MM.1S (cell line): ENCODE measurements around the gene RIN2.

Experiments
- DNase-seq: peaks from one replicate; pipeline ENCODE4 v3.0.0-alpha.2; 2015
- H2AFZ ChIP-seq: fragments of 300-600 bp; sonication (generic); 2 replicates; pipeline ENCODE4 v1.6.0; 2016; ENCODE audit warnings: antibody characterized with exemption, low read length
- H3F3A ChIP-seq: fragments of 300-600 bp; sonication (generic); 2 replicates; pipeline ENCODE4 v1.6.1; 2016; ENCODE audit warnings: mild to moderate bottlenecking, antibody characterized with exemption, low read length, moderate library complexity, mixed read lengths; ENCODE audit not compliant: insufficient read depth
- H3K27ac ChIP-seq: fragments of 300-600 bp; sonication (generic); 2 replicates; pipeline ENCODE4 v1.5.1; 2016; ENCODE audit warnings: mild to moderate bottlenecking, low read length
- H3K27me3 ChIP-seq: fragments of 300-600 bp; sonication (generic); replicated peaks from 2 replicates; pipeline ENCODE4 v1.6.0; 2016; ENCODE audit warnings: low read length; ENCODE audit not compliant: insufficient read depth
- H3K36me3 ChIP-seq: fragments of 300-600 bp; sonication (generic); replicated peaks from 2 replicates; pipeline ENCODE4 v1.6.1; 2016; ENCODE audit warnings: mild to moderate bottlenecking, low read length, mixed read lengths; ENCODE audit not compliant: insufficient read depth
- H3K4me1 ChIP-seq: fragments of 300-600 bp; sonication (generic); 2 replicates; pipeline ENCODE4 v1.6.1; 2016; ENCODE audit warnings: low read length, mixed read lengths
- H3K4me2 ChIP-seq: fragments of 300-600 bp; sonication (generic); 2 replicates; pipeline ENCODE4 v1.6.0; 2016; ENCODE audit warnings: low read depth, low read length
- H3K4me3 ChIP-seq: fragments of 300-600 bp; sonication (generic); 2 replicates; pipeline ENCODE4 v1.5.1; 2016; ENCODE audit warnings: low read length, mixed read lengths
- H3K79me2 ChIP-seq: fragments of 300-600 bp; sonication (generic); 2 replicates; pipeline ENCODE4 v1.6.1; 2016; ENCODE audit warnings: mixed run types, low read length, mixed read lengths
- H3K9ac ChIP-seq: fragments of 300-600 bp; sonication (generic); 2 replicates; pipeline ENCODE4 v1.6.1; 2016; ENCODE audit warnings: low read length, mixed read lengths
- H3K9me2 ChIP-seq: fragments of 300-600 bp; sonication (generic); replicated peaks from 2 replicates; pipeline ENCODE4 v1.6.1; 2016; ENCODE audit warnings: mild to moderate bottlenecking, low read length, mixed read lengths; ENCODE audit not compliant: insufficient read depth
- H3K9me3 ChIP-seq: fragments of 300-600 bp; sonication (generic); replicated peaks from 2 replicates; pipeline ENCODE4 v1.6.1; 2016; ENCODE audit warnings: mild to moderate bottlenecking, low read length, mixed read lengths; ENCODE audit not compliant: insufficient read depth
- H4K20me1 ChIP-seq: fragments of 300-600 bp; sonication (generic); 2 replicates; pipeline ENCODE4 v1.6.1; 2016; ENCODE audit warnings: mild to moderate bottlenecking, low read length, moderate library complexity, mixed read lengths; ENCODE audit not compliant: insufficient read depth
- CTCF ChIP-seq: fragments of 300-600 bp; sonication (generic); IDR thresholded peaks from 2 replicates; pipeline ENCODE4 v1.5.1; 2016; ENCODE audit warnings: antibody characterized with exemption, low read length, mixed read lengths
- EZH2 ChIP-seq: fragments of 300-600 bp; sonication (generic); optimal IDR thresholded peaks from 2 replicates; pipeline ENCODE3; 2017; ENCODE audit warnings: low read depth, mild to moderate bottlenecking, antibody characterized with exemption, low read length, mixed read lengths
- EZH2phosphoT487 ChIP-seq: fragments of 300-600 bp; sonication (generic); IDR thresholded peaks from 2 replicates; pipeline ENCODE4 v1.6.1; 2018; ENCODE audit warnings: antibody characterized with exemption, low read length

Gene RIN2

GRCh38 chr20:19794941-19795340 is 36.9 kb downstream of the RIN2 start:
- no peaks in the 10 kb centered on the region for H4K20me1 ChIP-seq
- DNase-seq, result no peak
- H2AFZ ChIP-seq, result no peak overlapping the region
- H3F3A ChIP-seq, result no peaks in the 10 kb centered on the region
- H3K4me3 ChIP-seq, result no peak overlapping the region
- no peaks in the 10 kb centered on the region for H3K79me2 ChIP-seq
- no peaks in the 10 kb centered on the region for H3K27me3 ChIP-seq
- no peak overlapping the region for H3K4me2 ChIP-seq
- no peaks in the 10 kb centered on the region for H3K36me3 ChIP-seq
- no peaks in the 10 kb centered on the region for H3K4me1 ChIP-seq
- 0 out of 2 replicates have a peak, but pooled peaks cover 3% of the 10 kb centered on the region for H3K9me2 ChIP-seq
- H3K27ac ChIP-seq, result no peak overlapping the region
- H3K9ac ChIP-seq, result no peak overlapping the region
- TF ChIP-seq CTCF (no peak), EZH2phosphoT487 (no peak), EZH2 (no peak)
- H3K9me3 ChIP-seq, result no peaks in the 10 kb centered on the region

GRCh38 chr20:19799325-19799724 is 41.3 kb downstream of the RIN2 start:
- no peak for TF ChIP-seq CTCF
- no peak for TF ChIP-seq EZH2
- TF ChIP-seq EZH2phosphoT487, result no peak
- H3K4me1 ChIP-seq, result peaks cover 5% of the 10 kb centered on the region; the same call in 1 of the 2 replicates
- H2AFZ ChIP-seq, result no peak overlapping the region
- no peaks in the 10 kb centered on the region for H3K27me3 ChIP-seq
- DNase-seq, result no peak
- H3K9me3 ChIP-seq, result no peaks in the 10 kb centered on the region
- no peak overlapping the region for H3K4me3 ChIP-seq
- H3F3A ChIP-seq, result 0 out of 2 replicates have a peak, but pooled peaks cover 4% of the 10 kb centered on the region
- H3K36me3 ChIP-seq, result no peaks in the 10 kb centered on the region
- no peaks in the 10 kb centered on the region for H3K9me2 ChIP-seq
- H4K20me1 ChIP-seq, result no peaks in the 10 kb centered on the region
- H3K4me2 ChIP-seq, result no peak overlapping the region
- H3K9ac ChIP-seq, result no peak overlapping the region
- H3K79me2 ChIP-seq, result no peaks in the 10 kb centered on the region
- no peak overlapping the region for H3K27ac ChIP-seq

- Histone ChIP-seq H3K4me1 (peaks cover 5% of the 10 kb centered on the region; the same call in 1 of the 2 replicates), H3K9ac (no peak overlapping the region), H4K20me1 (no peaks in the 10 kb centered on the region)
These were observed 44.0 kb downstream of the RIN2 start for GRCh38 chr20:19802099-19802491.

More at GRCh38 chr20:19802099-19802491, 44.0 kb downstream of the RIN2 start:
- H2AFZ ChIP-seq, result no peak overlapping the region
- H3K27ac ChIP-seq, result no peak overlapping the region
- H3K9me3 ChIP-seq, result no peaks in the 10 kb centered on the region
- H3K4me3 ChIP-seq, result no peak overlapping the region
- no peaks in the 10 kb centered on the region for H3K36me3 ChIP-seq
- no peak overlapping the region for H3K4me2 ChIP-seq
- no peaks in the 10 kb centered on the region for H3K27me3 ChIP-seq
- H3K9me2 ChIP-seq, result no peaks in the 10 kb centered on the region
- H3K79me2 ChIP-seq, result no peaks in the 10 kb centered on the region
- 0 out of 2 replicates have a peak, but pooled peaks cover 4% of the 10 kb centered on the region for H3F3A ChIP-seq
- no peak for DNase-seq
- no peak for TF ChIP-seq CTCF
- no peak for TF ChIP-seq EZH2phosphoT487
